HepG2 (cell line): ENCODE data around the gene OSCP1. TPM values are rescaled to one million over a fixed set of nuclear protein-coding genes. Genes with fewer than 3 reads are reported as not detected.

Source experiments
- ARNT ChIP-seq: fragments of 450-650 bp; IDR thresholded peaks from 2 replicates; pipeline ENCODE4 v1.6.1; 2017
- ATM ChIP-seq: fragments of 450-650 bp; IDR thresholded peaks from 2 replicates; pipeline ENCODE4 v1.7.1; 2017; ENCODE audit warnings: mild to moderate bottlenecking, borderline replicate concordance
- DPF2 ChIP-seq: sonication (generic); formaldehyde crosslinking; IDR thresholded peaks from 2 replicates; pipeline ENCODE4 v1.4.0; 2020; ENCODE audit warnings: mild to moderate bottlenecking, low read depth, missing genetic modification reagents, borderline replicate concordance
- FLYWCH1 ChIP-seq: sonication (generic); formaldehyde crosslinking; IDR thresholded peaks from 2 replicates; pipeline ENCODE4 v1.8.1; 2023; ENCODE audit warnings: mild to moderate bottlenecking, missing genetic modification reagents
- HNF1B ChIP-seq: sonication (generic); formaldehyde crosslinking; IDR thresholded peaks from 2 replicates; pipeline ENCODE4 v1.5.1; 2020; ENCODE audit warnings: mild to moderate bottlenecking, moderate library complexity, missing genetic modification reagents
- NFYC ChIP-seq: IDR thresholded peaks from 2 replicates; pipeline ENCODE4 v1.6.1; 2016; ENCODE audit warnings: missing genetic modification reagents, missing compliant biosample characterization
- SALL2 ChIP-seq: sonication (generic); formaldehyde crosslinking; IDR thresholded peaks from 2 replicates; pipeline ENCODE4 v1.8.1; 2023; ENCODE audit warnings: mild to moderate bottlenecking, missing genetic modification reagents, inconsistent platforms
- SMAD1 ChIP-seq: sonication (generic); formaldehyde crosslinking; IDR thresholded peaks from 2 replicates; pipeline ENCODE4 v1.4.0; 2020; ENCODE audit warnings: missing genetic modification reagents, low read depth, mild to moderate bottlenecking, borderline replicate concordance
- SNAI1 ChIP-seq: sonication (generic); formaldehyde crosslinking; IDR thresholded peaks from 2 replicates; pipeline ENCODE4 v1.5.0; 2020; ENCODE audit warnings: mild to moderate bottlenecking, missing genetic modification reagents, borderline replicate concordance
- STAT6 ChIP-seq: sonication (generic); formaldehyde crosslinking; IDR thresholded peaks from 2 replicates; pipeline ENCODE4 v1.4.0; 2020; ENCODE audit warnings: missing genetic modification reagents, mild to moderate bottlenecking, borderline replicate concordance
- TERF1 ChIP-seq: sonication (generic); formaldehyde crosslinking; IDR thresholded peaks from 2 replicates; pipeline ENCODE4 v1.8.0; 2022; ENCODE audit warnings: mild to moderate bottlenecking, missing genetic modification reagents, moderate library complexity
- ZBTB39 ChIP-seq: sonication (generic); formaldehyde crosslinking; IDR thresholded peaks from 2 replicates; pipeline ENCODE4 v1.5.0; 2020; ENCODE audit warnings: missing genetic modification reagents
- ZBTB44 ChIP-seq: sonication (generic); formaldehyde crosslinking; IDR thresholded peaks from 2 replicates; pipeline ENCODE4 v1.4.0; 2020; ENCODE audit warnings: missing genetic modification reagents
- ZNF546 ChIP-seq: sonication (generic); formaldehyde crosslinking; conservative IDR thresholded peaks from 2 replicates; pipeline ENCODE4 v1.8.1; 2023; ENCODE audit warnings: mild to moderate bottlenecking, missing genetic modification reagents
- ZXDC ChIP-seq: sonication (generic); formaldehyde crosslinking; IDR thresholded peaks from 2 replicates; pipeline ENCODE4 v1.5.0; 2020; ENCODE audit warnings: mild to moderate bottlenecking, missing genetic modification reagents
- polyA plus RNA-seq, 8 experiments: library from polyadenylated mRNA; depleted of rRNA in 3 of 8; stranded (reverse) in 7 of 8; unstranded in 1 of 8; fragments of >200 nt; fragmentation: Illumina TruSeq in 4 of 8; extraction: Trizol in 4 of 8; gene quantifications; 2 replicates each; pipeline versions ENCODE4 v1.2.1 to v1.2.3, GENCODE V29; 2011 to 2016; ENCODE audit warnings: low read depth in 4 of 8, missing spikeins in 1 of 8, mixed read lengths in 1 of 8; ENCODE audit not compliant: insufficient read depth in 1 of 8
- total RNA-seq, 5 experiments: library from RNA; depleted of rRNA; stranded (reverse); fragments of >200 nt; fragmentation: Illumina TruSeq; extraction: Trizol; gene quantifications; 2 replicates each; pipeline ENCODE4 v1.2.3, GENCODE V29; 2016; ENCODE audit warnings: low read depth in 1 of 5

Gene OSCP1
- total and polyA plus RNA-seq, 2 of the 13 experiments (the other 11 are each of a cell fraction or from before 2014, with no cell fraction given): 0.60 to 0.84 TPM

- no peak for TF ChIP-seq ZXDC
- TF ChIP-seq HNF1B: peak; percentile 79
- TF ChIP-seq FLYWCH1: no peak
- peak; percentile 91; the same call in 1 of the 2 replicates for TF ChIP-seq SMAD1 (CRISPR knock-in tag)
- no peak for TF ChIP-seq TERF1 (CRISPR knock-in tag)
- peak; percentile 71 for TF ChIP-seq NFYC (CRISPR knock-in tag)
- no peak for TF ChIP-seq DPF2 (CRISPR knock-in tag)
- no peak for TF ChIP-seq ATM
- peak; percentile 62 for TF ChIP-seq ZNF546
- TF ChIP-seq ZBTB44: no peak
- 0 out of 2 replicates have a peak, but pooled peaks have one; percentile 71 for TF ChIP-seq ZBTB39 (CRISPR knock-in tag)
- 0 out of 2 replicates have a peak, but pooled peaks have one; percentile 40 for TF ChIP-seq STAT6 (CRISPR knock-in tag)
- no peak for TF ChIP-seq ARNT
- TF ChIP-seq SNAI1: no peak
- TF ChIP-seq SALL2 (CRISPR knock-in tag): peak; percentile 98
Observed at GRCh38 chr1:36463803-36464604, 13.8 kb upstream of the OSCP1 start, which contains the start of gene MRPS15 (continued).
